GM18520 (cell line): ENCODE results near the gene ACMSD.
"Not testable (repeated sequence)": the region's sequence is repeated elsewhere in the genome, so short reads cannot be mapped to it uniquely, and the experiment has no call there.

Experiments used
- ATAC-seq: cut with Tn5 transposase; IDR thresholded peaks from one replicate; pipeline ENCODE4 v1.9.1; 2021; ENCODE audit not compliant: unreplicated experiment

The ACMSD gene

DNA sequence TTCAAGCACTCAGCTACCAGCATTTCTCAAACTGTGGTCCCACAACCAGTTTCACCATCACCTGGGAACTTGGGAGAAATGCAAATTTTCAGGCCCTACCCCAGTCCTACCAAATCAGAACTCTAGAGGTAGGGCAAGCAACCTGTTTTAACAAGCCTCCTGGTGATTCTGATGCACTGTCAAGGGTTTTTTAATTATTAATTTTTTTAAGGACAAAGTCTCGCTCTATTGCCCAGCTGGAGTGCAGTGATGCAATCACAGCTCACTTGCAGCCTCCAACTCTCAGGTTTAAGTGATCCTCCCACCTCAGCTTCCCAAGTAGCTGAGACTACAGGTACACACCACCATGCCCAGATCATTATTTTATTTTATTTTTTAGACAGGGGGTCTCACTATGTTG is 7.8 kb downstream of the ACMSD start:
- no peak for ATAC-seq

GRCh38 chr2:134847582-134847981 is 9.2 kb downstream of the ACMSD start:
- not testable (repeated sequence) for ATAC-seq

DNA sequence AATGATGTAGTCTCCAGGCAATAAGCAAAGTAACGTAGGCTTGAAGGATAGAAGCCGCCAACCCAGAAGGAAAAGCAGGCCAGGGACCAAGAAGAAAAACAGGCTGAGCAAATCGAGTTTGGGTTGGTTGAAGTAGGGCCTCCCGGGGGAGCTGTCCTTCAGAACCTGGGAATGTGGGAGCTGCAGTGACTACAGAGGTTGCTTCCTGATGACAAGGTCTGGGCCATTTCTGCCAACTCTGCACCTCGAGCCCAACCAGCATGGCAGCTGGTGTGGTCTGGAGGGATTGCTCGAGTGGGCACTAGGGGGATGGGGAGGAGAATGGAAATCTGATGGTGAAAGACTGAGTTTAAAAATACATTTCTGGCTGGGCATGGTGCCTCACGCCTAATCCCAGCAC is 14.1 kb downstream of the ACMSD start:
- ATAC-seq: no peak

DNA sequence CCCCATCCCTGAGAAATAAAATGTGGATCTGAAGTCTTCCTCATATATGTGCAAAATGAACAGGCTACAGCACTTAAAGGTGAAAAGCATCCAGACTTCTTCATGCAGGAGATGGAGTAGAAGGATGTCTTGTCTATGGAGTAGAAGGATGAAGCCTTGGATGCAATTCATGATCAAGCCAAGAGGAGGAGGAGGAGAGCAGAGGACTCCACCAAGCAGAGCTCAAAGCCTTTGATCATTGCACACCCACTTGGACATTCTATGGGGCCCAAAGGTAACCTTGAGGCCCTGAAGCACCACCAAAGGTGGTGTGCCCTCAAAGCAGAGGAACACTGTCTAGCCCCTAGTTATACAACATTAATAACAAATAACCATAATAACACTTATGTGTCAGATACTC is 17.3 kb downstream of the ACMSD start:
- ATAC-seq: no peak

GRCh38 chr2:134858245-134858644 is 19.8 kb downstream of the ACMSD start:
- no peak for ATAC-seq

GRCh38 chr2:134861173-134861572 is 22.8 kb downstream of the ACMSD start:
- ATAC-seq: no peak

DNA sequence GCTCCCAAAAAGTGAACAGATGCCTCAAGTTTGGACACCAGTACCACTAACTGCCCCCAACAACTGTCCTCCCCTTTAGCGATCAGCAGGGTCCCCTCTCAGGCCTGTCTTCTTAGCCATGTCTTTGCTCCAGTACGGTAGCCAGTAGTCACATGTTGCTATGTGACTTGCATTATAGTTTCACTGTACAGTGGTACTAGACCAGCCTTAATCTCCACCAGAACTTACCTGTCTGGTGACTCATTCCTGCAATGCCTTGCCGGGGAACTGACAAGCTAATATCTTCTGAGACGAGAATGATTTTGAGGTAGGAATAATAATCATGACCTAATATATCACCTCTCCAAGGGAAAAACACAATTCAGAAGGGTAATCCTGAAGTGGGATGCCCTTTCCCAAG is 23.7 kb downstream of the ACMSD start:
- no peak for ATAC-seq

DNA sequence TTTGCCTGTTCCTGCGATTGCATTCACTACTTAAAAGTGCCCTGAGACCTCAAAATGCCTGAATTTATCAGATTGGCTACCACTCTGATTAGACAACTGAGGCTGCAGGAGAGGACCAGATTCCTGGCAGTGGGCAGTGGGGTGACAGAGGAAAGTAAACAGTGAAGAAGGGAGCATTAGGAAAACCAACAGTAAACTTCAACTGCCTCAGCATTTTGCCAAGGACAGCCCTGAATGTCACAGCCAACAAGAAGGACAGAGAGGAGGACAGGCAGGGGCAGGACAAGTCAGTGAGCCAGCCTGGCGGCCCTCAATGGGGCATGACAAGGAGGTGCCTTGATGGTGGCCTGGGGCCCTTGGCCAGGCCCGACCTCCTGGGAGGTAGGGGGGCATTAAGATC is 24.3 kb downstream of the ACMSD start:
- no peak for ATAC-seq

- no peak for ATAC-seq
Observed at GRCh38 chr2:134863446-134863845, 25.0 kb downstream of the ACMSD start.

- no peak for ATAC-seq
Observed at GRCh38 chr2:134865067-134865787, 26.8 kb downstream of the ACMSD start.

DNA sequence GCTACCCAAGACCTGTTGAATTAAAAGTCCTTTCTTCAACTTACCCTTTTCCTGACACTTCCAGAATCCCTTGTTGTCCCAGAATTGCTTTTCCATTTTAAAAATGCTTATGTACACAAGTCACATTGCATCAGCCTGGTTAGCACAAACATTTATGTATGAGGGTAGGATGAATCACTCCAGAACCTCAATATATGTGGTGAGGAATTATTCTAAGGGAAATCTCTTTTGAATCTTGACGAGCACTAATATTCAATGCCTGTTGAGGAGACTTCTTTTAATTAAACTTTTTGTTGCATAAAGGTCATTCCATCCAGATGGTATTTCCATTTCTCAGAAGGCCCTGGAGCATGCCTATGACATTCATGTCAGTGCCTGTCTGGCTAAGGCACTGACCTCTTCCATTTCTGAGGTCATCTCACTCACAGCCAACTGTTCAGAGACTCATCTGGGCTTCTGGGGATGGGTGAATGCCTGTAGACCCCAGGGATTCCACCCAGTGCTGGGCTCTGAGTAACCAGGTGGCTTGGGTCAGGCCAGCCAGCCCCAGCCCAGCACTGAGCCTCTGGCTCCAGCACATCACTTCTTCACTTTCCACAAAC is 28.2 kb downstream of the ACMSD start:
- ATAC-seq: no peak

DNA sequence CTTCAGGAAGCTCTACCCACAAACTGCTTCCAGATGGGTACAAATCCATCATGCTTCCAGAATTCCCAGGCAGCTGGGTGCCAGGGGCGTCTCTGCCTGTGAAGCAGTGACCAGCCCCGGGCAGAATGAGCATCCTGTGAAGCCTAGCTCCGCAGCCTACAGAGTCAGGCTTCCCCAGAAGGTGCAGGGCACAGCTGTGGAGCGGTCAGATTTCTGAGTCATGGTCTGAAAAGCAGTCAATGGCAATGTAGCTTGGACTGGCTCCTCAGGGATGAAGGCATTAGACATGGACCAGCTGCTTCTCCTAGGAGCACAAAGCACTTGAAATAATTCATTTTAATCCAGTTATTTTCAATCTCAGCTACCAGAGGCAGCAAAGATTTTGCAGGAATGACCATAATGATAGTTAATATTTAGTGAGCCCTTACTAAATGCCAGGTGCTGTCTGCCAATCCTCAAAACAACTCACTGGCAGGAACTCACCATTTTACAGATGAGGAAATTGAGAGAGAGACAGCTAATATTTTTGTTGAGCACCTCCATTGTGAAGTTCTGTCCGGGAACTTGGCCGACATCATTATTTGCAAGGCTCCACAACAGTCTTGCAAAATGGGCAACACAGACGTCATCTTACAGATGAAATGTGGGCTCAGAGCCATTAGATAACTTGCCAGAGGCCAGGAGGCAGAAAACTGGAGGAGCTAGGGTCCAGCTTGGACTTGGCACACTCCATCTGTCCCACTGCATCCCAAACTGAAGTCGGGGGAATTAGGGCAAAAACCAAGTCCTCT is 31.7 kb downstream of the ACMSD start:
- ATAC-seq: no peak

DNA sequence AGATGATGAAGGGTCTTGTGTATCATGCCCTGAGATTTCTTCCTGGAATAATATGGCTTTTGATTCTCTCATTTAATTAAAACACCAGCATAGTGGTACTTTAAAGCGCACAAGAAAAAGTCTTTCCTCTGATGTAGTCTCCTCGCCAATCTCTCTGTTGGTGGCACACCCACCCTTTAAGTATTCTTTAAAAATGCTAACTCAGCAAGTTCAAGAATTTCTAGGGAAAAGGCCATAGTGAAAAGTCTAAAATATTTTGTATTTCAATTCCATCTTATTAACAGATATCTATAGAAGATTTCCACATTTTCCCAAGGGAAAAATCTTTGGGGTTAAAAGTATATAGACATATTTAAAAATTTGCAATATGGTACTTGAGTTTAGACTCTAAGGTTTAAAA is 34.7 kb downstream of the ACMSD start:
- ATAC-seq: no peak

- no peak for ATAC-seq
Observed at GRCh38 chr2:134875309-134875708, 36.9 kb downstream of the ACMSD start.

- ATAC-seq: no peak
Observed at GRCh38 chr2:134882773-134883172, 44.4 kb downstream of the ACMSD start.

DNA sequence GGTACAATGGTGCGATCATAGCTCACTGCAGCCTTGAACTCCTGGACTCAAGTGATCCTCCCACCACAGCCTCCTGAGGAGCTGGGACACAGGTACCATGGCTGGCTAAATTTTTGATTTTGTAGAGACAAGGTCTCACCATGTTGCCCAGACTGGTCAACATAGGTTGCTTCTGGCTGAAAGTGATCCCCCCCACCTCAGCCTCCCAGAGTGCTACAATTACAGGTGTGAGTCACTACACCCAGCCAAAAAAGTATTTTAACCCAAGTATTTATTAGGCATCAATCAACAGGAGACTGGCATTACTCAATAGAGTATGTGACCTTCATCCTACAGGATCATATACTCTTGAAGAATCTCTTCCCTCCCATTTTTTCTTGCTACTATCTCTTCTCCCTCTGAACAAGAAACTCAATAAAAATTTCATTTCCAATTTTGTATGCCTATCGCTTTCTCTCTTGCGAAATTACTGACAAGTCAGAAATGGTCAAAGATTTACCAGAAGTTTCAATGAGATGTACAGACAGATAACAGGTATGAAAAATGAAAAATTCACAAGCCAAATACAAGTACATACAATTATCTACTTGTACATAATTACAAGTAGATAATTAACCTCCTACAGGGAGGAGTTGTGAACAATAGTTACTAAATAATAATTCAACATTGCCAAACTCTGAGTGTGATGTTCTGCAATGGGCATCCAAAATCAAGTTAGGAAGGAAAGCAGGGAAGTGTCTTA is 45.3 kb downstream of the ACMSD start:
- ATAC-seq: no peak

DNA sequence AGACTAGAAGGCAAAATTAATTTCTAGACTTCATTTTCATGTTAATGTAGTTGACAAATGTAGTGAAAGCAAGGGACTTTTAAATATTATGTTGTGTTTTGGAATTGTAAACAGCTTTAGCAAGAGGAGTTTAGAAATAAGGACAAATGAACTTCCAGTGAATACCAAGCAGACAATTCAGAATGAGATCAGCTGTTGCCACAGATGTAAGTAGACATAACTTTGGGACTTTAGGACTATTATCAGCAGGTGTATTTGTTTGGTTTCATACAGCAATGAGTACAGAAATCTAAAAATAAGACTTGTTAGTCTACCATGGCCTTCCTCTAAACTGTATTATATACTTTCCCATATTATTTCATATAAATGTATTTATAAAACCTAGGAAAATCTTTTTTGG is 46.0 kb downstream of the ACMSD start:
- ATAC-seq: no peak

GRCh38 chr2:134892282-134893035 is 54.0 kb downstream of the ACMSD start:
- no peak for ATAC-seq

DNA sequence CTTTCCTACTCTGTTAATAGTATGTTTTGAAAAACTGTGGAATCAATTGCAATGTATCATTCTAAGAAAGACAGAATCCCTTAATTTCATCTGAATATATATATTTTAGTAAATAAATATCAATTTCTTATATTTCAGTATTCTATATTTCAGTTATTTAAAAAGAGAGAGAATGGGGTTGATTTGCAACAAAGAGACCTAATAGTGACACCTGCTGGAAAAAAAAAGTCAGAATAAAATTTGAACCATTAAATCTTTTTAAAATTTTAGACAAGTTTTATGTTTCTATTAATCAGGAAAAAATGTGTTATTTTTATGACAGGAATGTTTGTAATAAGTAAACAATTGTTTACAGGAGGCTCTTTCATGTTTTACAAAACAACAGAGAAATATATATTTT is 59.5 kb downstream of the ACMSD start:
- ATAC-seq: no peak

DNA sequence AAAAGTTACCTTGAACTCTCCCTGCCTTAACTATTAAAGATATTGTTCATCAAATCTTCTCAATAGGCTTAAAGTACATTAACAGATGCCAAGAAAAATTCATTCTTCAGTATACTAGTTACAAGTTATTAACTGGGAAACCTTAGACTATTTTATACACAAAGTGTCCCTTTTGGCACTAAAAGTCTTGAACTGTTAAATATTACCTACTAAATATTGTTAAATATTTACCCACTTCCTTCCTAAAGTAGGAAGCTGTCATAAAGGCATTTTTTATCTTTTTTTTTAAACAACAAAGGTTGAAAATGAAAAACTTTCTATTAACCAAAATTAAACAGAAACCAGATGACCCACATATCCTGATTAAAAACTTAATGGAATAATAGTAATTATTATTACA is 60.8 kb downstream of the ACMSD start:
- no peak for ATAC-seq

- ATAC-seq: no peak
Observed at GRCh38 chr2:134900151-134900550, 61.7 kb downstream of the ACMSD start.
